ENCODE data around the gene POFUT2.

- no peak for TF ChIP-seq CTCF (IDR thresholded peaks at IDR 0.05; ENCODE audit: poor library complexity, severe bottlenecking)
- no peak for TF ChIP-seq EZH2 (IDR thresholded peaks at IDR 0.05; ENCODE audit: borderline replicate concordance, insufficient read depth, low read length, poor library complexity, severe bottlenecking)
- TF ChIP-seq, protein P1, sequence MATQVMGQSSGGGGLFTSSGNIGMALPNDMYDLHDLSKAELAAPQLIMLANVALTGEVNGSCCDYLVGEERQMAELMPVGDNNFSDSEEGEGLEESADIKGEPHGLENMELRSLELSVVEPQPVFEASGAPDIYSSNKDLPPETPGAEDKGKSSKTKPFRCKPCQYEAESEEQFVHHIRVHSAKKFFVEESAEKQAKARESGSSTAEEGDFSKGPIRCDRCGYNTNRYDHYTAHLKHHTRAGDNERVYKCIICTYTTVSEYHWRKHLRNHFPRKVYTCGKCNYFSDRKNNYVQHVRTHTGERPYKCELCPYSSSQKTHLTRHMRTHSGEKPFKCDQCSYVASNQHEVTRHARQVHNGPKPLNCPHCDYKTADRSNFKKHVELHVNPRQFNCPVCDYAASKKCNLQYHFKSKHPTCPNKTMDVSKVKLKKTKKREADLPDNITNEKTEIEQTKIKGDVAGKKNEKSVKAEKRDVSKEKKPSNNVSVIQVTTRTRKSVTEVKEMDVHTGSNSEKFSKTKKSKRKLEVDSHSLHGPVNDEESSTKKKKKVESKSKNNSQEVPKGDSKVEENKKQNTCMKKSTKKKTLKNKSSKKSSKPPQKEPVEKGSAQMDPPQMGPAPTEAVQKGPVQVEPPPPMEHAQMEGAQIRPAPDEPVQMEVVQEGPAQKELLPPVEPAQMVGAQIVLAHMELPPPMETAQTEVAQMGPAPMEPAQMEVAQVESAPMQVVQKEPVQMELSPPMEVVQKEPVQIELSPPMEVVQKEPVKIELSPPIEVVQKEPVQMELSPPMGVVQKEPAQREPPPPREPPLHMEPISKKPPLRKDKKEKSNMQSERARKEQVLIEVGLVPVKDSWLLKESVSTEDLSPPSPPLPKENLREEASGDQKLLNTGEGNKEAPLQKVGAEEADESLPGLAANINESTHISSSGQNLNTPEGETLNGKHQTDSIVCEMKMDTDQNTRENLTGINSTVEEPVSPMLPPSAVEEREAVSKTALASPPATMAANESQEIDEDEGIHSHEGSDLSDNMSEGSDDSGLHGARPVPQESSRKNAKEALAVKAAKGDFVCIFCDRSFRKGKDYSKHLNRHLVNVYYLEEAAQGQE (IDR thresholded peaks at IDR 0.05; ENCODE audit: borderline replicate concordance) = no peak
- TF ChIP-seq EP300 (conservative IDR thresholded peaks at IDR 0.05; ENCODE audit: poor library complexity, severe bottlenecking) = no peak
- TF ChIP-seq RAD21 (conservative IDR thresholded peaks at IDR 0.05) = no peak
- TF ChIP-seq POLR2AphosphoS5 (IDR thresholded peaks at IDR 0.05) = no peak
- no peak for TF ChIP-seq TAF1 (IDR thresholded peaks at IDR 0.05; ENCODE audit: low read depth)
- TF ChIP-seq MXI1 (conservative IDR thresholded peaks at IDR 0.05; ENCODE audit: poor library complexity, severe bottlenecking) = no peak
Measured at GRCh38 chr21:45261093-45261492, 26.6 kb downstream of the POFUT2 start.
